HepG2 (cell line): ENCODE measurements around the gene HS3ST1. TPM values are rescaled to one million over a fixed set of nuclear protein-coding genes. Genes with fewer than 3 reads are reported as not detected.

Experiments
- NRL ChIP-seq: sonication (generic); formaldehyde crosslinking; IDR thresholded peaks from 2 replicates; pipeline ENCODE4 v1.5.0; 2020; ENCODE audit warnings: missing genetic modification reagents, mild to moderate bottlenecking, moderate library complexity, borderline replicate concordance
- PAWR ChIP-seq: sonication (generic); formaldehyde crosslinking; IDR thresholded peaks from 2 replicates; pipeline ENCODE4 v1.4.0; 2020; ENCODE audit warnings: missing genetic modification reagents, mild to moderate bottlenecking, borderline replicate concordance
- microRNA counts: library from miRNA; unstranded; fragments of <30 nt; microRNA quantifications from one replicate; lab custom pipeline; 2015
- microRNA-seq: library from miRNA; unstranded; fragments of <30 nt; microRNA quantifications from one replicate; pipeline ENCODE4, GENCODE V29; 2020
- polyA plus RNA-seq, 8 experiments: library from polyadenylated mRNA; depleted of rRNA in 3 of 8; stranded (reverse) in 7 of 8; unstranded in 1 of 8; fragments of >200 nt; fragmentation: Illumina TruSeq in 4 of 8; extraction: Trizol in 4 of 8; gene quantifications; 2 replicates each; pipeline versions ENCODE4 v1.2.1 to v1.2.3, GENCODE V29; 2011 to 2016; ENCODE audit warnings: low read depth in 4 of 8, missing spikeins in 1 of 8, mixed read lengths in 1 of 8; ENCODE audit not compliant: insufficient read depth in 1 of 8
- small RNA-seq, 3 experiments: library from RNA; depleted of rRNA; stranded (forward); fragments of <200 nt; gene quantifications; one replicate each; pipeline ENCODE3, GENCODE V24; 2012; ENCODE audit warnings: low read depth in 2 of 3, low replicate concordance in 1 of 3; ENCODE audit not compliant: insufficient read length in 3 of 3, insufficient read depth in 2 of 3
- total RNA-seq, 5 experiments: library from RNA; depleted of rRNA; stranded (reverse); fragments of >200 nt; fragmentation: Illumina TruSeq; extraction: Trizol; gene quantifications; 2 replicates each; pipeline ENCODE4 v1.2.3, GENCODE V29; 2016; ENCODE audit warnings: low read depth in 1 of 5
- TF ChIP-seq, protein P1 (sequence below): IDR thresholded peaks from 2 replicates; pipeline ENCODE4 v1.6.1; 2012; ENCODE audit warnings: inconsistent platforms

The HS3ST1 gene
- total and polyA plus RNA-seq, 2 of the 13 experiments (the other 11 are each of a cell fraction or from before 2014, with no cell fraction given): not detected

DNA sequence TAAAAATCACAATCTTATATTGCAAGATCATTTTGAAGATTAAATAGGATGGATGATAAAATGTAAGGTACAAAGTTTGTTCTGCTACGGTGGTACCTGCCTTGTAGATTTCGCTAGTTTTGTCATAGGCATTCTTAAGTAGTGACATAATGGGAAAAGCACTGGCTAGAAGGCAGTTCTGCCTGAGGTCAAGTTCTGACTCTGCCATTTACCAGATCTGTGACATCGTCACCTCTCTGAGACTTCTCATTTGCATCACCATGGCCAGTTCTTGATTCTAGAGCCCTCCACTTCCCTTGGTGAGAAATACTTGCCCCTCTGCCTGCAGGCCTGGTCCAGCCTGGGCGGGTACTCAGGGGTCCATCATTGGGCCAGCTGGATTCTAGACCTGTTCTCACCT lies 85.2 kb downstream of the HS3ST1 start (continued):
- TF ChIP-seq PAWR (CRISPR knock-in tag): no peak
- TF ChIP-seq, protein P1, sequence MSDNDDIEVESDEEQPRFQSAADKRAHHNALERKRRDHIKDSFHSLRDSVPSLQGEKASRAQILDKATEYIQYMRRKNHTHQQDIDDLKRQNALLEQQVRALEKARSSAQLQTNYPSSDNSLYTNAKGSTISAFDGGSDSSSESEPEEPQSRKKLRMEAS: no peak
- no peak for TF ChIP-seq NRL
- TF ChIP-seq, all 625 proteins: peak for 0

MicroRNA genes within 50 kb of the gene (microRNA counts, 767-probe panel; counts per million panel counts)
- microRNA hsa-miR-572 (lab: Ali Mortazavi, UCI): not detected

Small RNAs within 50 kb of the gene (microRNA-seq; reads per million reads assigned to microRNA genes)
- gene MIR572: not detected

Small RNAs within 50 kb of the gene (small RNA-seq; reads per million reads assigned to genes)
- gene MIR572 (0 reads per million in 3 experiments), gene RNA5SP156 (0 reads per million in 3 experiments)
